SK-N-SH (cell line): ENCODE measurements around the gene ZBTB16. TPM values are rescaled to one million over a fixed set of nuclear protein-coding genes. Genes with fewer than 3 reads are reported as not detected.

Experiments
- CTCF ChIA-PET: fragments of 300-600, 350-600 bp; formaldehyde crosslinking; extraction: SDS; loops from one replicate; lab custom pipeline; 2021; lab: Yijun Ruan, JAX
- POLR2A ChIA-PET: fragments of 350-600 bp; sonication (Branson Sonifier 250); formaldehyde crosslinking; extraction: SDS; loops from one replicate; lab custom pipeline; 2020; ENCODE audit warnings: antibody characterized with exemption, inconsistent platforms; lab: Yijun Ruan, JAX
- DNase-seq: peaks from one replicate; pipeline ENCODE4 v3.0.0; 2012
- H2AFZ ChIP-seq: fragments of 200-600 bp; sonication (generic); 2 replicates; pipeline ENCODE4 v1.8.1; 2016; ENCODE audit warnings: antibody characterized with exemption, mild to moderate bottlenecking, low read depth
- H3F3A ChIP-seq: fragments of 200-600 bp; sonication (generic); replicated peaks from 2 replicates; pipeline ENCODE3; 2016; ENCODE audit warnings: antibody characterized with exemption, mild to moderate bottlenecking; ENCODE audit not compliant: insufficient read depth
- H3K27ac ChIP-seq, 2 experiments: fragments of 200-500 bp in 1 of 2; fragments of 200-600 bp in 1 of 2; sonication (Bioruptor generic) in 1 of 2; sonication (generic), shearing (Covaris generic) in 1 of 2; 2 replicates each; pipeline versions ENCODE4 v1.5.1 to v1.6.1; 2014 to 2016; ENCODE audit warnings: low read depth in 2 of 2, inconsistent platforms in 1 of 2, low read length in 1 of 2, mild to moderate bottlenecking in 1 of 2, mixed read lengths in 1 of 2
- H3K27me3 ChIP-seq: fragments of 200-600 bp; sonication (generic), shearing (Covaris generic); 2 replicates; pipeline ENCODE4 v1.6.1; 2016; ENCODE audit warnings: mixed run types; ENCODE audit not compliant: insufficient read depth
- H3K36me3 ChIP-seq, 2 experiments: fragments of 200-500 bp in 1 of 2; fragments of 200-600 bp in 1 of 2; sonication (Bioruptor generic) in 1 of 2; sonication (generic) in 1 of 2; replicated peaks in 1 of 2; 2 replicates each; pipeline versions ENCODE3 to v1.5.1; 2014 to 2016; ENCODE audit warnings: low read length in 1 of 2, mild to moderate bottlenecking in 1 of 2; ENCODE audit not compliant: insufficient read depth in 2 of 2, control insufficient read depth in 1 of 2
- H3K4me1 ChIP-seq, 2 experiments: fragments of 200-500 bp in 1 of 2; fragments of 200-600 bp in 1 of 2; sonication (Bioruptor generic) in 1 of 2; sonication (generic), shearing (Covaris generic) in 1 of 2; 2 replicates each; pipeline versions ENCODE4 v1.5.1 to v1.6.1; 2014 to 2016; ENCODE audit warnings: low read depth in 1 of 2, low read length in 1 of 2, mixed run types in 1 of 2; ENCODE audit not compliant: insufficient read depth in 2 of 2, control insufficient read depth in 1 of 2
- H3K4me2 ChIP-seq: fragments of 200-600 bp; sonication (generic), shearing (Covaris generic); 2 replicates; pipeline ENCODE4 v1.6.1; 2017; ENCODE audit warnings: mixed run types
- H3K4me3 ChIP-seq, 2 experiments: fragments of 200-500 bp in 1 of 2; fragments of 200-600 bp in 1 of 2; sonication (Bioruptor generic) in 1 of 2; sonication (generic), shearing (Covaris generic) in 1 of 2; 2 replicates each; pipeline versions ENCODE4 v1.5.1 to v1.8.1; 2014 to 2016; ENCODE audit warnings: low read depth in 2 of 2, inconsistent platforms in 1 of 2, low read length in 1 of 2, mild to moderate bottlenecking in 1 of 2, mixed read lengths in 1 of 2, moderate library complexity in 1 of 2
- H3K79me2 ChIP-seq: fragments of 200-600 bp; sonication (generic); 2 replicates; pipeline ENCODE4 v1.8.1; 2017; ENCODE audit warnings: mild to moderate bottlenecking; ENCODE audit not compliant: insufficient read depth
- H3K9ac ChIP-seq: fragments of 200-600 bp; sonication (generic); 2 replicates; pipeline ENCODE4 v1.6.1; 2017; ENCODE audit warnings: mixed run types
- H3K9me2 ChIP-seq: fragments of 200-600 bp; sonication (generic); 2 replicates; pipeline ENCODE4 v1.6.1; 2017; ENCODE audit warnings: mixed run types
- H3K9me3 ChIP-seq: fragments of 200-600 bp; sonication (generic); 2 replicates; pipeline ENCODE4 v1.6.1; 2017; ENCODE audit warnings: mixed run types, mild to moderate bottlenecking, moderate library complexity
- H4K20me1 ChIP-seq: fragments of 200-600 bp; sonication (generic); 2 replicates; pipeline ENCODE4 v1.6.1; 2017; ENCODE audit warnings: mild to moderate bottlenecking, mixed run types; ENCODE audit not compliant: insufficient read depth
- CHD2 ChIP-seq: fragments of 150-350 bp; IDR thresholded peaks from 2 replicates; pipeline ENCODE4 v1.6.1; 2018; ENCODE audit warnings: low read length; ENCODE audit not compliant: partially characterized antibody
- CTCF ChIP-seq: fragments of 200-600 bp; sonication (generic); IDR thresholded peaks from 2 replicates; pipeline ENCODE4 v1.6.1; 2017; ENCODE audit warnings: antibody characterized with exemption, mild to moderate bottlenecking, moderate library complexity
- EP300 ChIP-seq, 2 experiments: IDR thresholded peaks; 2 replicates each; pipeline versions ENCODE4 v1.4.0 to v1.6.1; 2012; ENCODE audit warnings: borderline replicate concordance in 1 of 2, low read depth in 1 of 2, low read length in 1 of 2
- GATA2 ChIP-seq: sonication (generic); formaldehyde crosslinking; IDR thresholded peaks from 2 replicates; pipeline ENCODE4 v1.5.0; 2020; ENCODE audit warnings: mild to moderate bottlenecking, missing genetic modification reagents
- MXI1 ChIP-seq: IDR thresholded peaks from 2 replicates; pipeline ENCODE4 v1.6.1; 2012; ENCODE audit warnings: mild to moderate bottlenecking, low read depth, low read length, improper control_type of control experiment
- NFIC ChIP-seq: IDR thresholded peaks from 2 replicates; pipeline ENCODE4 v1.4.0; 2012; ENCODE audit warnings: borderline replicate concordance
- POLR2AphosphoS5 ChIP-seq: IDR thresholded peaks from 2 replicates; pipeline ENCODE4 v1.6.1; 2012; ENCODE audit warnings: low read depth, low read length
- RAD21 ChIP-seq: IDR thresholded peaks from 2 replicates; pipeline ENCODE4 v1.6.1; 2012; ENCODE audit warnings: mild to moderate bottlenecking, low read length
- RCOR1 ChIP-seq: fragments of 150-350 bp; IDR thresholded peaks from 2 replicates; pipeline ENCODE4 v1.6.1; 2017; ENCODE audit warnings: antibody characterized with exemption, low read length
- RFX5 ChIP-seq: IDR thresholded peaks from 2 replicates; pipeline ENCODE4 v1.6.1; 2012; ENCODE audit warnings: mild to moderate bottlenecking, improper control_type of control experiment, low read length
- RXRA ChIP-seq: IDR thresholded peaks from 2 replicates; pipeline ENCODE4 v1.4.0; 2012; ENCODE audit warnings: low read depth, mild to moderate bottlenecking, borderline replicate concordance
- SMC3 ChIP-seq: IDR thresholded peaks from 2 replicates; pipeline ENCODE4 v1.6.1; 2012; ENCODE audit warnings: low read depth, low read length, improper control_type of control experiment
- TAF1 ChIP-seq: IDR thresholded peaks from 2 replicates; pipeline ENCODE4 v1.6.1; 2012; ENCODE audit warnings: low read depth, mild to moderate bottlenecking, low read length, moderate library complexity, borderline replicate concordance
- TEAD4 ChIP-seq: IDR thresholded peaks from 2 replicates; pipeline ENCODE4 v1.4.0; 2012; ENCODE audit warnings: mild to moderate bottlenecking, borderline replicate concordance; ENCODE audit not compliant: insufficient read depth
- YY1 ChIP-seq: IDR thresholded peaks from 2 replicates; pipeline ENCODE4 v1.4.0; 2012; ENCODE audit warnings: low read depth, mild to moderate bottlenecking
- WGBS: methylation state at CpG from one replicate; pipeline ENCODE4 v1.1.6; 2017; ENCODE audit warnings: low lambda C conversion rate; 5-methylcytosine and 5-hydroxymethylcytosine counted together
- polyA plus RNA-seq, 3 experiments: library from polyadenylated mRNA; depleted of rRNA; stranded (reverse); fragments of >200 nt; gene quantifications; 2 replicates each; pipeline ENCODE4 v1.2.3, GENCODE V29; 2012
- TF ChIP-seq, protein P1 (sequence below): IDR thresholded peaks from 2 replicates; pipeline ENCODE4; 2012
- TF ChIP-seq, protein P2 (sequence below): IDR thresholded peaks from 2 replicates; pipeline ENCODE4 v1.4.0; 2012; ENCODE audit warnings: low read depth, borderline replicate concordance
- TF ChIP-seq, protein P3 (sequence below): fragments of 150-350 bp; IDR thresholded peaks from 2 replicates; pipeline ENCODE4 v1.6.1; 2016; ENCODE audit warnings: mild to moderate bottlenecking, low read depth, low read length

ZBTB16 gene
- polyA plus RNA-seq, 1 of the 3 experiments (the other 2 are of a cell fraction) = not detected

GRCh38 chr11:114039551-114039950, 20.0 kb upstream of the ZBTB16 start:
- Histone ChIP-seq H3K36me3 (no peaks in the 10 kb centered on the region), H3K4me3 (no peak overlapping the region), H2AFZ (no peak overlapping the region), H3K9me3 (no peaks in the 10 kb centered on the region), H3K4me2 (no peak overlapping the region), H3K27me3 (peaks cover 24% of the 10 kb centered on the region; the same call in 1 of the 2 replicates), H3K27ac (no peak overlapping the region), H3K9me2 (no peaks in the 10 kb centered on the region), H3K9ac (no peak overlapping the region), H3K79me2 (no peaks in the 10 kb centered on the region), H3K4me1 (peaks cover 3% of the 10 kb centered on the region in 2 experiments; a peak in 2 of 4 replicates), H4K20me1 (no peaks in the 10 kb centered on the region), H3F3A (no peaks in the 10 kb centered on the region)
- no peak for TF ChIP-seq CTCF
- TF ChIP-seq, protein P1, sequence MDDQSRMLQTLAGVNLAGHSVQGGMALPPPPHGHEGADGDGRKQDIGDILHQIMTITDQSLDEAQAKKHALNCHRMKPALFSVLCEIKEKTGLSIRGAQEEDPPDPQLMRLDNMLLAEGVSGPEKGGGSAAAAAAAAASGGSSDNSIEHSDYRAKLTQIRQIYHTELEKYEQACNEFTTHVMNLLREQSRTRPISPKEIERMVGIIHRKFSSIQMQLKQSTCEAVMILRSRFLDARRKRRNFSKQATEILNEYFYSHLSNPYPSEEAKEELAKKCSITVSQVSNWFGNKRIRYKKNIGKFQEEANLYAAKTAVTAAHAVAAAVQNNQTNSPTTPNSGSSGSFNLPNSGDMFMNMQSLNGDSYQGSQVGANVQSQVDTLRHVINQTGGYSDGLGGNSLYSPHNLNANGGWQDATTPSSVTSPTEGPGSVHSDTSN = no peak
- TF ChIP-seq CHD2 = no peak
- no peak for TF ChIP-seq RXRA
- TF ChIP-seq NFIC = no peak
- TF ChIP-seq POLR2AphosphoS5 = no peak
- TF ChIP-seq, protein P2, sequence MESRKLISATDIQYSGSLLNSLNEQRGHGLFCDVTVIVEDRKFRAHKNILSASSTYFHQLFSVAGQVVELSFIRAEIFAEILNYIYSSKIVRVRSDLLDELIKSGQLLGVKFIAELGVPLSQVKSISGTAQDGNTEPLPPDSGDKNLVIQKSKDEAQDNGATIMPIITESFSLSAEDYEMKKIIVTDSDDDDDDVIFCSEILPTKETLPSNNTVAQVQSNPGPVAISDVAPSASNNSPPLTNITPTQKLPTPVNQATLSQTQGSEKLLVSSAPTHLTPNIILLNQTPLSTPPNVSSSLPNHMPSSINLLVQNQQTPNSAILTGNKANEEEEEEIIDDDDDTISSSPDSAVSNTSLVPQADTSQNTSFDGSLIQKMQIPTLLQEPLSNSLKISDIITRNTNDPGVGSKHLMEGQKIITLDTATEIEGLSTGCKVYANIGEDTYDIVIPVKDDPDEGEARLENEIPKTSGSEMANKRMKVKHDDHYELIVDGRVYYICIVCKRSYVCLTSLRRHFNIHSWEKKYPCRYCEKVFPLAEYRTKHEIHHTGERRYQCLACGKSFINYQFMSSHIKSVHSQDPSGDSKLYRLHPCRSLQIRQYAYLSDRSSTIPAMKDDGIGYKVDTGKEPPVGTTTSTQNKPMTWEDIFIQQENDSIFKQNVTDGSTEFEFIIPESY = no peak
- no peak for TF ChIP-seq RCOR1
- no peak for TF ChIP-seq RAD21
- no peak for TF ChIP-seq MXI1
- no peak for TF ChIP-seq EP300 (IDR thresholded peaks at IDR 0.05; ENCODE audit: borderline replicate concordance in 1 of 2, low read depth in 1 of 2, low read length in 1 of 2)
- TF ChIP-seq, protein P3, sequence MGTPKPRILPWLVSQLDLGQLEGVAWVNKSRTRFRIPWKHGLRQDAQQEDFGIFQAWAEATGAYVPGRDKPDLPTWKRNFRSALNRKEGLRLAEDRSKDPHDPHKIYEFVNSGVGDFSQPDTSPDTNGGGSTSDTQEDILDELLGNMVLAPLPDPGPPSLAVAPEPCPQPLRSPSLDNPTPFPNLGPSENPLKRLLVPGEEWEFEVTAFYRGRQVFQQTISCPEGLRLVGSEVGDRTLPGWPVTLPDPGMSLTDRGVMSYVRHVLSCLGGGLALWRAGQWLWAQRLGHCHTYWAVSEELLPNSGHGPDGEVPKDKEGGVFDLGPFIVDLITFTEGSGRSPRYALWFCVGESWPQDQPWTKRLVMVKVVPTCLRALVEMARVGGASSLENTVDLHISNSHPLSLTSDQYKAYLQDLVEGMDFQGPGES = no peak
- no peak for TF ChIP-seq TEAD4
- TF ChIP-seq TAF1 = no peak
- no peak for TF ChIP-seq SMC3
- TF ChIP-seq YY1 = no peak
- TF ChIP-seq GATA2 (CRISPR knock-in tag) = no peak
- TF ChIP-seq RFX5 = no peak
- POLR2A ChIA-PET = no interaction called here
- CTCF ChIA-PET = interaction anchor here (1.3 to 21.6 kb wide), 4 partner anchors 46 to 222 kb away, joined by 3 to 445 read pairs (median 72); no protein-coding TSS in a partner anchor
- WGBS = 29% methylated on average over 3 of the region's 3 CpGs
- DNase-seq = no peak
